GM19328 (cell line): ENCODE measurements around the gene NF1.
"Not testable (repeated sequence)": the region's sequence is repeated elsewhere in the genome, so short reads cannot be mapped to it uniquely, and the experiment has no call there.

Experiments
- ATAC-seq: cut with Tn5 transposase; IDR thresholded peaks from one replicate; pipeline ENCODE4 v1.9.1; 2021; ENCODE audit warnings: mild to moderate bottlenecking, moderate library complexity; ENCODE audit not compliant: unreplicated experiment

The NF1 gene

DNA sequence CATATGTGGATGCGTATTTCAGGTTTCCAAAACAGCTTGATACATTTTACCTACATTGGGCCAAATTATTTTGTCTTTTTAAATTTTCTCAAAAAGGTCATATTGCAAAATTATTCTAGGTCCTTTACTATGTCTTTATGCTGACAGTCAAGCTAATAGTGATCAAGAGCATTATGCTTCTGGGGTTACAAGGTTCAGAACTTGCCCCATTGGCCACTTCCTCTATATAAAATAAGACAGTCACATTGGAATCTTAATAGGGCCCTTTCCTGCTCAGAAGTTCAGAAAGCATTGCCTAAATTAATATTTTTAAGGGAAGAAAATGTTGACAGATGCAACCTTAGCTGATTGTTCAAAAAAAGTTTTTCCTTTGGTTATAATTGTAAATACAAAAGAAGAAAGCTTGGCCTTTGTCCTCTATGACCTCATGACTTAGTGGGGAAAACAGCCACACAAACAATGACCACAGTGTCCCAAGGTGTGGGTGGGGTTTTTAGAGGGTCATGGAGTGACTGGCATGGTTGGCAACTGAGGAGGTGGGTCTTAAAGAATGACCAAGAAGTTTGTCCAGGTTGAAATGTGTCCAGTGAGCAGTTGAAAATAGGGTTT lies 284.9 kb downstream of the NF1 start:
- ATAC-seq, result no peak

DNA sequence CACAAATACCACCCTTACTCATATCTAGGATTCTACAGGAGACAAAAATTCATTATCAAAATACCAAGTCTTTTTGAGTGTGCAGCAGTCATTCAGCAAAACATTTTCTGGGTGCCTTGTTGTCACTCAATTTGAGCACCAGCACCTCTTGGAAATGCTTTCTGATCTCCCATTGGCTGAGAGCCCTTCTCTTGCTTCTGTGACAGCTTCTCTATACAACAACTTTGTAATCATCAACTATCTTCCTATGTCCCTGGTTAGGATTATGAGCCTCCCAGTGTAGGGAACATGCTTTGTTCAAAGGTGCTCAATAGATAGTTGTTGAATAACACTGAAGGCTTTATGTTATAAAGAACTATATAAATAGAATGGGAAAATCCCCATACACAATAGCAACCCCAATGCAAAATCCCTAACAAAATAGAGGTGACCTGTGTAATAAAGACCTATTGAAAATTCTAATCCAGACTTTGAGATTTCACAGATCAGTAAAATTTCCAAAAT lies 286.4 kb downstream of the NF1 start:
- no peak for ATAC-seq

- ATAC-seq, result not testable (repeated sequence)
These were observed 288.0 kb downstream of the NF1 start for GRCh38 chr17:31382668-31383275.

DNA sequence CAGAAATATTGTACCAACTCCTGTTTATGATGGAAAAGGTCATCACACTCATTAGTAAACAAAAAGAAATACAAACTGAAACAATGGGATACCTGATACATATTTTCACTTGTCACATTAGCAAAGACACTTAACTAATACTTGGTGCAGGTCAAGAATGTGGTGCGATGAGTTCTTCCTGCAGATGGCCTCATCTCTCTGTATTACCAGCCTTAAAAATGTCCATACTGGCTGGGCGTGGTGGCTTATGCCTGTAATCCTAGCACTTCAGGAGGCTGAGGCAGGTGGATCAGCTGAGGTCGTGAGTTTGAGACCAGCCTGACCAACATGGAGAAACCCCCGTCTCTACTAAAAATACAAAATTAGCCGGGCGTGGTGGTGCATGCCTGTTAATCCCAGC lies 288.7 kb downstream of the NF1 start:
- ATAC-seq, result not testable (repeated sequence)

- ATAC-seq, result no peak
These were observed 290.9 kb downstream of the NF1 start for GRCh38 chr17:31385428-31386285.

DNA sequence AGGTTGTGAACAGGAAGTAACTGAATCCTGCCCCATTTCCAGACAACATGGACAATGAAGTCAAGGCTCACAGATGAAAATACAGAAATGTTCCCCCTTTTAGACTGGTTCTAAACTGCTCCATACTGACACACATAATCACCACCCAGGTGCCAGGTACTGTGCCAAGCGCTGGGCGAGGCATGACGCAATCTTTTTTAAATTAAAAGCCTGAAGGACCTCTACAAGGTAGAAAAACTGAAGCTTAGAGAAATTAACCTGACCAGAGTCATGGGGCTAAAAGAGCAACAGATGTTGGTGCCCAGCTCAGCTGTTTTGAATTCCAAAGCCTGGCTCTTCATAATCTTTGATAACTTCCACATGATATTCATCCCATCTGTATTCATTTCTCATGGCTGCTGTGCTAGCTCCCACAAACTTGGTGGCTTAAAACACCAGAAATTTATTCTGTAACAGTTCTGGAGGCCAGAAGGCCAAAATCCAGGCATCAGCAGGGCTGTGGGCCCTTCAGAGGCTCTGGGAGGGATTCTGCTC lies 291.8 kb downstream of the NF1 start:
- no peak for ATAC-seq

- ATAC-seq, result no peak
These were observed 292.7 kb downstream of the NF1 start for GRCh38 chr17:31387438-31387837.

- no peak for ATAC-seq
These were observed 293.6 kb downstream of the NF1 start for GRCh38 chr17:31388351-31388750.

- ATAC-seq, result no peak
These were observed 294.2 kb downstream of the NF1 start for GRCh38 chr17:31388770-31389656.

- ATAC-seq, result no peak
These were observed 295.0 kb downstream of the NF1 start for GRCh38 chr17:31389657-31390381.

GRCh38 chr17:31390426-31390747 lies 295.6 kb downstream of the NF1 start:
- no peak for ATAC-seq

DNA sequence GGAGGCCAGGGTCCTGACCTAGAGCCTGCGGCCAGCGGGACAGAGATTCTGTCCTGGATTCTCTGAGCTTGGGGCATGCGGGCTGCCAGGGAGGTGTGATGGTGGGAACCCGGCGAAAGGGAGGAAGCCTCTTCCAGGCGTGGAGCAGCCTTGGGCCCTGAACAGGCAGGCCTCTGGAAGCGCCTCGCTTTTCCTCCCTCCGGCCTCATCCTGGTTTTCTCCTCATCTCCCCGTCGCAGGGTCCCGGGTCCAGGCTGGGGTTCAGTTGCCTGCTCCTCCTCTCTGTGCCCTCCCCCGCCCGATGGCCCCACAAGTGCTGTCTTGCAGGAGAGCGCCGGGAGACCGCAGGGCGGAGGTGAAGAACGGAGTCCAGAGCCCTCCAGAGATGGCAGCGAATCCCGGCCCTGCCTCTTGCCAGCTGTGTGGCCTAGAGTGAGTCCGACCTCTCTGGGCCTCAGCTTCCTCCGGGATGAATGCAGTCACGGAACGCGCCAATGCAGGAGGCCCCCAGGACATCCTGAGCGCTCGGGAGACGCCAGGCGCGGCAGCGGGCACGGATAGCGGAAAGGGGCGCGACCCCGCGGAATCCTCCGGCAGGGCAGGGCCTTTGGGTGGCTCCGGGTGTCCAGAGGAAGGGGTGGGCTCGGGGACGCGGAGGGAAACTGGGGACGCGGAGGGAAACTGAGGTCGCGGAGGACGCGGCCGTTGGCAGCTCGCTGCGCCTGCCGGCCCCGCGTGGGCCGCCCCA lies 296.1 kb downstream of the NF1 start:
- ATAC-seq, result no peak

- ATAC-seq, result no peak
These were observed 296.7 kb downstream of the NF1 start, which contains the start of gene RAB11FIP4 for GRCh38 chr17:31391496-31391949. Gene RAB11FIP4 (plus strand): TSS chr17:31391675. CDS start chr17:31391853, 178 bp downstream.

- no peak for ATAC-seq
These were observed 297.5 kb downstream of the NF1 start for GRCh38 chr17:31392002-31392855.

- no peak for ATAC-seq
These were observed 298.3 kb downstream of the NF1 start for GRCh38 chr17:31392856-31393748.

DNA sequence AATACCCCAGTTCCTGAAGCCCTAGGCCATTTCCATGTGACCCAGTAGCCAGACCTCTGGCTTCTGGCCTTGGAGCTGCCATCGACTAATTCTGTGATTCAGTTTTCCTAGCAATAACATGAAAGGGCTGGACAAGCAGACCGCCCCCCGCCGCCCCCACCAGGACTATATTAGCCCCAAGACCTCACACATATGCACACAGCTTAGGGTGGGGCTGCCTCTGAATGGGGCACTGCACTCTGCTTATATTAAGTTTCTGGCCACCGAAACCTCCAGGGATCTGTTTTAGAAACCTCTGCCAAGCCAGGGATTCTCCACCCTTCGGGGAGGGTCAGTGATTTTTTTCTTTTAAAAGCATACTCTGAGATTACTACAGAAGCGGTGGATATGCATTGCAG lies 299.0 kb downstream of the NF1 start:
- no peak for ATAC-seq

DNA sequence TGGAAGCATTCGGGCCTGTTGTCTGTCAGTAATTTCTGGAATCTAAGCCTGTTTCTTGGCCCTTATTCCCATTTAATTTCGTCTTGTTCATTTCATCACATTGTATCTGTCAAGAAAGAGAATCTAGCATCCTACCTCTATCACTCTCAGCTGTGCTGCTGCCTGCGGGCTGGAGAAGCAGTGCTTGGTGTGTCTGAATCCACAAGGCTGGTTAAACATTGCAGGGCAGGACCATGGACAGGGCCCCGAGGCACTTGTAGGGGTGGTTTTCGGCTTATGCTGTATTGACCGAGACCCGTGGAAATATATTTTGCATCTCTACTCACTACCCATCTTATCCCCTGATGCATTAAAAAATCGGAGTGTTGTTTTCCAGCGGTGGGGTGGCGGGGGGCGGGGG lies 299.8 kb downstream of the NF1 start:
- ATAC-seq, result no peak
